HG03060 (cell line): ENCODE results near the gene LIPG.
"Not testable (repeated sequence)": the region's sequence is repeated elsewhere in the genome, so short reads cannot be mapped to it uniquely, and the experiment has no call there.

Experiments used
- ATAC-seq: cut with Tn5 transposase; IDR thresholded peaks from one replicate; pipeline ENCODE4 v1.9.1; 2021; ENCODE audit warnings: low read depth, moderate number of reproducible peaks; ENCODE audit not compliant: unreplicated experiment

The LIPG gene

GRCh38 chr18:49561289-49562193 lies at the start of gene LIPG:
TSS of gene LIPG (plus strand) at chr18:49562057. CDS start at chr18:49562309, 252 bp downstream.
- ATAC-seq: no peak

DNA sequence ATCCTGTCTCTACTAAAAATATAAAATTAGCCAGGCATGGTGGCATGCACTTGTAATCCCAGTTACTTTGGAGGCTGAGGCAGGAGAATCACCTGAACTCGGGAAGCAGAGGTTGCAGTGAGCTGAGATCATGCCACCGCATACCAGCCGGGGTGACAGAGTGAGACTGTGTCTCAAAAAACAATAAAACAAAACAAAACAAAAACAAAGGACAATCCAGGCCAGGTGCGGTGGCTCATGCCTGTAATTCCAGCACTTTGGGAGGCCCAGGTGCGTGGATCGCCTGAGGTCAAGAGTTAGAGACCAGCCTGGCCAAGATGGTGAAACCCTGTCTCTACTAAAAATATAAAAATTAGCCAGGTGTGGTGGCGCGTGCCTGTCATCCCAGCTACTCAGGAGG lies 49.0 kb upstream of the LIPG start:
- ATAC-seq: not testable (repeated sequence)

DNA sequence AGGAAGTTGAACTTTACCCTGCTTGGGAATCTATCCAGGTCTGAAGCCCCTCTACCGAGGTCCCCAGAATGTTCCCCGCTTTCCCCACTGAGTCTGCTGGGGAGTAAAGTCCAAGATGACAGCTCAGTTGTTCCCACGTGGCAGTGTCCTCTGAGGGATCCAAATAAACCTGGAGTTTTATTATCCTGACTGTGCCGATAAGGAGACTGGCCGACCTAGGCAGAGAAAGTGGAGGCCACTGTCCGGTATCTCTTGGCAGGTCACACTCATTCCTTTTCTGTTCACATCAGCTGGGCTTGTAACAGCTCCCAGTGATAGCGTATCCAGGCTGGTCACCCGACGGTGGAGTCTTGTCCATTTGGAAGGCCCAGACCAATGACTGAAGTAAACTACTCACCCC lies 47.3 kb upstream of the LIPG start:
- no peak for ATAC-seq

- not testable (repeated sequence) for ATAC-seq
These were observed 46.9 kb upstream of the LIPG start for GRCh38 chr18:49515003-49515402.

DNA sequence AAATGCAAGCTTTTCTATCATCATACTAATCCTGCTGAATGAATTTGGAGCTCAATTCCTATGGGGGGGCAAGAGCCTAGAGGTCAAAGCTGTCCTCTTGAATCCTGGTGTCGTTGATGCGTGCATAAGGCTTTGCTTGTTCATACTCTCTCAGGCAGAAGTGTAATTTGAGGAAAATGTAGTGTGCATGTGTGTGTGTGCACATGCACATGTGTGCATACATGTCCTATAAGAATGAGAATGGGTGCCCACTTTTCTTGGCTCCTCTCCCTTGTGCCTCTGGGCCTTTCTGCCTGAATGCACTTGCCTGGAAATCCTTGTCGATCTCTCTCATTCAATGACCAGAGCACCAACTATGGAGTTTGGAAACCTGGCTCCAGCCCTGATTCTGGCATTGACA lies 46.3 kb upstream of the LIPG start:
- no peak for ATAC-seq

DNA sequence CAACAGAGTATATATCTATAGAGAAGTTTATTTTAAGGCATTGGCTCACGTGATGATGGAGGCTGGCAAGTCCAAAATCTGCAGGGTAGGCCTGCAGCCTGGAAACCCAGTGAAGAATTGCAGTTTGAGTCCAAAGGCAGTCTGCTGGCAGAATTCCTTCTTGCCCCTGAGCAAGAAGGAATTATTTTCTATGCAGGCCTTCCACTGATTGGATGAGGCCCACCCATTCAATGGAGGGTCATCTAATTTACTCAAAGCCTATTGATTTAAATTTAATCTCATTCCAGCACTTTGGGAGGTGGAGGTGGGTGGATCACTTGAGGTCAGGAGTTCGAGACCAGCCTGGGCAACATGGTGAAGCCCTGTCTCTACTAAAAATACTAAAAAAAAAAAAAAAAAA lies 44.4 kb upstream of the LIPG start:
- no peak for ATAC-seq

GRCh38 chr18:49519101-49519971 lies 42.5 kb upstream of the LIPG start:
- no peak for ATAC-seq

DNA sequence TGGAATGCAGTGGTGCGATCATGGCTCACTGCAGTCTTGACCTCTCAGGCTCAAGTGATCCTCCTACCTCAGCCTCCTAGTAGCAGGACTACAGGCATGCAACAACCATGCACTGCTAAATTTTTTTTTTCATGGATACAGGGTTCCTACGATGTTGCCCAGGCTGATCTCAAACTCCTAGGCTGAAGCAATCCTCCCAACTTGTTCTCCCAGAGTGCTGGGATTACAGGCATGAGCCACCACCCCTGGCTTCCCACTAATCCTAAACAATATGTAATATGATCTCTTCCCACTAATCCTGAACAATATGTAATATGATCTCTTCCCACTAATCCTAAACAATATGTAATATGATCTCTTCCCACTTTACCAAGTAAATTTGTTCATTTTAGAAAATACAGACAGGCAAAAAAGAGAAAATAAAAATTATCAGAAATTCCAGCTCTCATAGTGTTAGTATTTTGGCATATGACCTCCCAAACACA lies 41.2 kb upstream of the LIPG start:
- no peak for ATAC-seq

- ATAC-seq: no peak
These were observed 40.5 kb upstream of the LIPG start for GRCh38 chr18:49521216-49521835.

- not testable (repeated sequence) for ATAC-seq
These were observed 38.2 kb upstream of the LIPG start for GRCh38 chr18:49523580-49524093.

DNA sequence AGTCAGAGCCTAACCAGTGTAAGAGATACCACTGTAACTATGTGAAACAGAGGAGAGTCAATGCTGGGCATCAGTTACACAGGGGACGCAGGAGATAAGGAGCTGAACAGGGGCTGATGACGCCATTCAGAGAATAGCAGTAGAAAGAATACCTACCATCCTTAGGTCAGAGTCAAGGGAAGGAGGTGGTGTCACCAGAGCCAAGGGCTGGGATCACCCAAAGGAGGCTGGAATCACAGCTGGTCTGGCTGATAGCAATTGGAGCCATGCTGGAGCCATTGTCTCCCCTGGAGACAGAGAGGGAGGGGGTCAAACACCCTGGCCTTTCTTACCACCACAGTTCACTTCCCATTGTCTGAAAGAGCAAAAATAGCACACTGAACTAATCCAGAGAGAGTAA lies 37.5 kb upstream of the LIPG start:
- no peak for ATAC-seq

DNA sequence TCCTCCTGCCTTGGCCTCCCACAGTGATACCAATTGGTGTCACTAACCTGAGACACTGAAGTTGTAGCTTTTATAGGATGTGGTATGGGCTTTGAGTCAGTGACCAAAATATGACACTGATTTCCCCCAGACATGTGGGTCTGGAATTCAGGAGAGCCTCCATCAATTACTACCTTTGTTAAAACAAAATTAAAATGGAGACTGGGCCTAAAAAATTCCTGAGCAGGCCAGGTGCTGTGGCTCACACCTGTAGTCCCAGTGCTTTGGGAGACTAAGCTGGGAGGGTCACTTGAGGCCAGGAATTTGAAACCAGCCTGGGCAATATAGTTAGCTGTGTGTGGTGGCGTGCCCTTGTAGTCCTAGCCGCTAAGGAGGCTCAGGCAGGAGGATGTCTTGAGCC lies 36.9 kb upstream of the LIPG start:
- no peak for ATAC-seq

DNA sequence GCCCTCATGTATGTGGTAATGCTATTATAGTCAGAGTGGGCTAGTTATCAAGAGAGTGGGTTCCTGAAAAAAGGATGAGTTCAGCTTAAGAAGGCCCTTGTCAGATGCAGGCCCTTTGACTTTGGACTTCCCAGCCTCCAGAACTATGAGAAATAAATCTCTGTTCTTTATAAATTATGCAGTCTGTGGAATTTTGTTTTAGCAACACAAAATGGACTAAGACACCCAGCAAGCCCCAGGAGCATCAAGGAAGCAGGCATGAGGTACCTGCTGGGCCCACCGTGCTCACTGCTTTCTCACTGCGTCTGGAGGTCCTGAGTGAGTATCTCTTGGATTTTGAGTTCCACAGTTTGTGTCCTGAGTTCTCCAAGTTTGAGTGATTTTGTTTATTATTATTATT lies 35.9 kb upstream of the LIPG start:
- no peak for ATAC-seq

GRCh38 chr18:49527631-49528327 lies 34.1 kb upstream of the LIPG start:
- no peak for ATAC-seq

GRCh38 chr18:49529596-49529995 lies 32.3 kb upstream of the LIPG start:
- no peak for ATAC-seq

- no peak for ATAC-seq
These were observed 30.1 kb upstream of the LIPG start for GRCh38 chr18:49531678-49532153.

- no peak for ATAC-seq
These were observed 26.8 kb upstream of the LIPG start for GRCh38 chr18:49534846-49535601.

GRCh38 chr18:49537232-49537896 lies 24.5 kb upstream of the LIPG start:
- no peak for ATAC-seq

DNA sequence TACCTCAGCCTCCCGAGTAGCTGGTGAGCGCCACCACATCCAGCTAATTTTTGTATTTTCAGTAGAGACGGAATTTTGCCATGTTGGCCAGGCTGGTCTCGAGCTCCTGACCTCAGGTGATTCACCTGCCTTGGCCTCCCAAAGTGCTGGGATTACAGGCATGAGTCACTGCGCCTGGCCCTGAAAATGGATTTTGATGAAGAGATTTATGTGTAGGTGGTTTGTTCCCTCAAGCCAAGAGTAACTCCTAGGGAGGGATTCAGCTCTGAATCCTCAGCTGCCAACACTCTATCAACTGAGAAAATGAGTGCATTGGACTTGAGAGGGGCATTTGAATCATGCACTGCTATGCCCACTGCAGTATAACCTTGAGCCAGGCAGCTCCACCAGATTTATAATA lies 17.5 kb upstream of the LIPG start:
- ATAC-seq: no peak
